Measurements from ENCODE around the gene FBRSL1.
"Not testable (repeated sequence)": the region's sequence is repeated elsewhere in the genome, so short reads cannot be mapped to it uniquely, and the experiment has no call there.

FBRSL1 gene

DNA sequence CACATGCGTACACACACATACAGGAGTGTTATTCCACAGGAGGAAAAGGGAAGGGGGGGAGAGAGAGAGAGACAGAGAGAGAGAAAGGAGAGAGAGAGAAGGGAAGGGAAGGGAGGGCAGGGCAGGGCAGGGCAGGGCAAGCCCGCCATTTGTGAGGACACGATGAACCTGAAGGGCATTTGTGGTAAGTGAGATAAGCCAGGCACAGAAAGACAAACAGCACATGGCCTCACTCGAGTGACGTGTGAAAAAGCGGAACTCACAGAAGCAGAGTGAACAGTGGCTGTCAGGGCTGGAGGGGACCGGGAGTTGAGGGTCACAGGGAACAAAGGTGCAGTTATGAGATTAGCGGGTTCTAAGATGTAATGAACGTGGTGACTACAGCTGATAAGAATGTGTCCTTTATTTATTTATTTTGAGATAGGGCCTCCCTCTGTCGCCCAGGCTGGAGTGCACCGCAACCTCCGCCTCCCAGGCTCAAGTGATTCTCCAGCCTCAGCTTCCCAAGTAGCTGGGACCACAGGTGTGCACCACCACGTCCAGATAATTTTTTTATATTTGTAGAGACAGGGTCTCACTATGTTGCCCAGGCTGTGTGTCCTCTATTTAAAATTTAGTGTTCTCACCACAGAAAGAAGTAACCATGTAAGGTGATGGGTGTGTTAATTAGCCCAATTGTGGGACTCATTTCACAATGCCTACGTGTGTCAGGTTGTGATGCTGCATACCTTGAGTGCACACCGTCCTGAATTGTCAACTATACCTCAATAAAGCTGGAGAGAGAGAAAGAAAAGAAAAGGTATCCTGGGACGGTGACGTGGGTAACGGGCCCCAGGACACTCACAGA lies 18.7 kb upstream of the FBRSL1 start:
- peak; percentile 29 for DNase-seq (ENCODE audit: low spot score)

DNA sequence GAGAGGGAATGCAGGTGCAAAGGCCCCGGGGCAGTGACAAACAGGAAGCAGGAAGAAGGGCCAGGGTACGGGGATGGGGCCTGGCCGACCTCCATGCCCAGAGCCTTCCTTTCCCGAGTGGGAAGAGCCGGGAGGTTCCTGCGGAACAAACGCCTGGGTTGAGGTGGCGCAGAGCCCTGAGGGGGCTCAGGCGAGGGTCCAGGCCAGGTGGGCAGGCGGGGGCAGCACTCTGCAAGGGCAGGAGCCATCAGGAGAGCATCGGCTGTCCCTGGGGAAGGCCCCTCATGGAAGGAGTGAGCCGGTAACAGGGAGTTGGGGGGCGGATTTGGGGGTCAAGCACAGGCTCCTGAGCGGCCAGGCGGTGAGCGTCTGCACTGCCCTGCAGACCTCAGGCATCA lies 18.1 kb upstream of the FBRSL1 start:
- no peak for DNase-seq (ENCODE audit: low spot score)

DNA sequence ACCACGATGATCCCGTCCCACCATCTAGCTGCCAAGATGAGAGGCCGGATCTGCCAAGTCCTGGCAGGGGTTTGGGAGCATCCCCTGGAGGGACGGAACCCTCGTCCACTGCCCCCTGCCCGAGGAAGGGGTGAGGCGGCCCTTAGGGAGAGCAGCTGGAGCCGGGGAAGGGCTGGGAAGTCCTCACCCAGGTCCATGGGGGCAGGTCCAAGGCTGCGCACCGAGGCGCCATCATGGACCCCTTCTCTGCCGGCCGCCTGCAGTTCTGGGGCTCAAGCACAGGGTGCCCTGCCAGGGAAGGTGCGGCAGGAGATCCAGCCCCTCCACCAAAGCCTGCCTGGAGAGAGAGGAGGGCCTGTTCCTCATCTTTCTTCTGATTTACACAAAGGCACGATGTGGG lies 17.6 kb upstream of the FBRSL1 start:
- DNase-seq (ENCODE audit: low spot score) = no peak

DNA sequence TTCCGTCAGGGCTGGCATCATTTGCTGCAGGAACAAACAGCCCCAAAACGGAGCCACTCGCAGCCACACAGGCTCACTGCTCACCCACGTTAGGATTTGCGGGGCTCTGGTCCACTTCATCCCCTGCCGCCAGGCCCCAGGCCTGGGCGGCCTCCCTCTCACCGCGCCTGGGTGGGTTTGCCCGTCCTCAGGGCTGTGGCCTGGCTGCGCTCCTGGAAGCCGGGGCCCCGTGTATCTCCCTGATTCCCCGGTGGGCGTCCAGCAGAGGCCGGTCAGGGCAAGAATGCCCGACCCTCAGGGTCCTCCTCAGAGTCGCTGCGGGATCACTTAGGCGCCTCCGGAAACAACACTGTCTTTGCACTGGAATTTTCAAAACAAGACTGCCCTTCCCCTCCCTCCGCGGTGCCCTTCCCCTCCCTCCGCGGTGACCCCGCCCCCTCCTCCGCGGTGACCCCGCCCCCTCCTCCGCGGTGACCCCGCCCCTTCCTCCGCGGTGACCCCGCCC lies 15.7 kb upstream of the FBRSL1 start:
- no peak for DNase-seq (ENCODE audit: low spot score)

DNA sequence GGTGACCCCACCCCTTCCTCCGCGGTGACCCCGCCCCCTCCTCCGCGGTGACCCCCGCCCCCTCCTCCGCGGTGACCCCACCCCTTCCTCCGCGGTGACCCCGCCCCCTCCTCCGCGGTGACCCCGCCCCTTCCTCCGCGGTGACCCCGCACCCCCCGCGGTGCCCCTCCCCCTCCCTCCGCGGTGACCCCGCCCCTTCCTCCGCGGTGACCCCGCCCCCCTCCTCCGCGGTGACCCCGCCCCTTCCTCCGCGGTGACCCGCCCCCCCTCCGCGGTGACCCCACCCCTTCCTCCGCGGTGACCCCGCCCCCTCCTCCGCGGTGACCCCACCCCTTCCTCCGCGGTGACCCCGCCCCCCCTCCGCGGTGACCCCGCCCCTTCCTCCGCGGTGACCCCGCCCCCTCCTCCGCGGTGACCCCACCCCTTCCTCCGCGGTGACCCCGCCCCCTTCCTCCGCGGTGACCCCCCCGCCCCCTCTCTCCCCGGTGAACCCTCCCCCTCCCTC lies 15.1 kb upstream of the FBRSL1 start:
- DNase-seq (ENCODE audit: low spot score) = not testable (repeated sequence)

DNA sequence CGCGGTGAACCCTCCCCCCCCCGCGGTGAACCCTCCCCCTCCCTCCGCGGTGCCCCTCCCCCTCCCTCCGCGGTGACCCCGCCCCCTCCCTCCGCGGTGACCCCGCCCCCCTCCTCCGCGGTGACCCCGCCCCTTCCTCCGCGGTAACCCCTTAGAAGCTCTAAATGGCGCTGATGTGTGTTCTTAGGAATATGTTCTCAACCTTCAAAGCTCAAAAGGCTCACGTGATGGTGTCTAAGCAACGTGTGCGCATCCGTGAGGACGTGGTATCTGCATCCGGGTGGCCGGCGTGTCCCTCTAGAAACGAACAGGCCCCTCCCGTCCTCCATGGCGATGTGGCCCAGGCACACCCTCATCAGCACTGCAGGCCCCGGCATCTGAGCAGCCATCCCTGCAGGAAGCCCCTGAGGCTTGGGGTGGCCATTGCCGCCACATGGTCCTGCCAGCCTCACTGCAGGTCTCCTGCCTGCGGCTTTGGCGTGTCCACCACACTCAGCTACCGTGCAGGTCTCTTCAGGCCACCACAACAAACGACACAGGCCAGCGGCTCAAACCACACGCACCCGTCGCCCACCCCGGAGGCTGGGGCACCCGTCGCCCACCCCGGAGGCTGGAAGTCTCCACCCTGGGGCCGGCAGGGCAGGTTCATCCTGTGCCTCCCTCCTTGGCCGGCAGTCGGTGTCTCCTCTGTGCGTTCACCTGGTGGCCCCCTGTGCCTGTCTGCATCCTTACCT lies 14.5 kb upstream of the FBRSL1 start:
- DNase-seq (ENCODE audit: low spot score) = no peak

DNA sequence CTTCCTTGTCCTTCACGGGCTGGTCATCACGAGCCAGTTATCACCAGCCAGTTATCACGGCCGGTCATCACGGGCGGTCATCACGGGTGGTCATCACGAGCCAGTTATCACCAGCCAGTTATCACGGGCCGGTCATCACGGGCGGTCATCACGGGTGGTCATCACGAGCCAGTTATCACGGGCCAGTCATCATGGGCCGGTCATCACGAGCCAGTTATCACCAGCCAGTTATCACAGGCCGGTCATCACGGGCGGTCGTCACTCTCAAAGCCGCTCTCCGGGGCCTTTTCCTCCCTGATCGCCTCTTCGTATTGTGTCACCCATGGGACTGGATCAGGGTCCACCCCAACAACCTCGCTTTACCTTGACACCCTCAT lies 13.9 kb upstream of the FBRSL1 start:
- no peak for DNase-seq (ENCODE audit: low spot score)

DNA sequence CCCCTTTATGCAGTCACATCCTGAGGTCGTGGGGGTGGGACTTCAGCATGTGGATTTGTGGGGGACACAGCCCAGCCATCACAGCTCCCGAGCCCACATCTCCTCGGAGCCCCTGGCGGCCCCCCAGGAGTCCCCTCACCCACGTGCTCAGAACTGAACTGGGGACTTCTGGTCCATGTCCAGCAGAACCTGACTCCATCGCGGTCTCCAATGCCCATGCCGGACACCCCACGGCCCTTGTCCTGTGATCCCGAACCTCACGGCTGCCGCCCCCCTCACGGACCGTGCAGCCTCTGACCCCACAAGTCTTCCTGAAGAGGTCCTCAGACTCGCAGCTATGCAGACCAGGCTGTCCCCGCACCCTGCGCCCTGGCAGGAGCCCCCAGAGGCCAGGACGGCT lies 13.5 kb upstream of the FBRSL1 start:
- DNase-seq (ENCODE audit: low spot score) = no peak

DNA sequence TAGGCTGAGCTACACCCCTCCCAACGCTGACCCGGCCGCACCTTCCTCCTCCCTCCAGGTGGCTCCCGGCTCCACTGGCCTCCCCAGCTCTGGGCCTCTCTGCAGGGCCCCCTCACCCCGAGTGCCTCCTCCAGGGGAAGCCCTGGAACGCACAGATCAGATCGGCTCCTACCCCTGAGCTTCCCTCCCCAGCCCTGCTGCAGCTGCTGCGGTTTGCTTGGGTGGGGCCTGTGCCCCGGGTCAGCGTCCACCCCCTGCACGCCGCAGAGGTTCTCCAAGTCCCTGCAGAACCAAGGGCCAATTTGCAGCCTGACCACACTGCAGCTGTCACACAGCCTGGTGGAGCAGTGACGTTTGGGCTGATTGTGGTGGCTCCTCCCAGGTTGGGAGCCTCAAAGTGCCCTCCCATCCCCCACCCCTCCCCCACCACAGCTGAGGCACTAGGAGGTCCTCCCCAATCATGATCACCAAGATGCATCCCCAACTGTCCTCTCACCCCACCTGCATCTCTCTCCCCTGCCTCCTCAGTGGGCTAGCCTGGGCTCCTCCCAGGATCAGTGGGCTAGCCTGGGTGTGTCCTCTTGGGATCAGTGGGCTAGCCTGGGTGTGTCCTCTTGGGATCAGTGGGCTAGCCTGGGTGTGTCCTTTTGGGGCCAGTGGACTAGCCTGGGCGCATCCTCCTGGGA lies 12.8 kb upstream of the FBRSL1 start:
- DNase-seq (ENCODE audit: low spot score) = no peak

DNA sequence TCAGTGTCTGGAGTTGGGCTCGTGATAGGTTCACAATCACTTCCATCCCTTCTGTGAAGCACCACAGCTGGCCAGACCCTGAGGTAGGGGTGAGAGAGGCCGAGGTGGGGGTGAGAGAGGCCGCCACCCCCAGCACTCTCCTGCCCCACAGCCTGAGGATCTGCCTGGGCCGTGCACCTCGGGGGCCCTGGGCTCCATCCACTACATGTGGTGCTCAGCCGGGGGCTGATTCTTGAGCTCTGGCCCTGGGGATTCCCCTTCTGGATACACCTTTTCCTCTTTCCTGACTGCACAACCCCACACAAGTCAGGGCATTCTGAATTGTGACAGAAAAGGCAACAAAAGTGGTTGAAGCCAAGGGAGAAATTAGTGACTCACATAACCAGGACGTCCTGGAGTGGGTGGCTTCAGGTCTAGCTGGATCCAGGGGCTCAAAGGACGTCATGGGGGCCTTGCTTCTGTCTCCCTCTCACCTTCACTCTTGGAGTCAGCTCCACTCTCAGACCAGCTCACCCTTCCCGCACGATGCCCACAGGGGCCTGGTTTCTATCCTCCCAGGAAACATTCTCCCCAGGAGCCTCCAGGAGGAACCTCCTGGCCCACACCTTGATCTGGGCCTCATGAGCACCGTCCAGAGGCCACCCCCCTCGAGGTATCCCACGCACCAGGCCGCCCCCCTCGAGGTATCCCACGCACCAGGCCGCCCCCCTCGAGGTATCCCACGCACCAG lies 12.1 kb upstream of the FBRSL1 start:
- DNase-seq (ENCODE audit: low spot score) = no peak

DNA sequence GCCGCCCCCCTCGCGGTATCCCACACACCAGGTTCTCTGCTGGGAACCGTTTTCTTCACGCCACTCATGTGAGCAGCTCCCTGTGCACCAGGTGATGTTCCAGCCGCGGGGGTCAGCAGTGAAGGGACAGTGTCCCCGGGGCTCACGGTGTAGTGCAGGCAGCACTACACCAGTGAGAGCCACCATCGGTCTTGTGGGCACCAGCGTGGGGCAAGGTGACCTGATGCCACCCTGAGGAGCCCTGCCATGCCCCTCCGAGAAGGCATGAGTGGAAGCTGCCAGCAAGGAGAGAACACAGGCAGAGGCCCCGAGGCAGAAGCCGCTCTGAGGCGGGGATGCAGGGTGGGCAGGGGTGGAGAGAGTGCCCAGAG lies 11.5 kb upstream of the FBRSL1 start:
- DNase-seq (ENCODE audit: low spot score) = no peak

DNA sequence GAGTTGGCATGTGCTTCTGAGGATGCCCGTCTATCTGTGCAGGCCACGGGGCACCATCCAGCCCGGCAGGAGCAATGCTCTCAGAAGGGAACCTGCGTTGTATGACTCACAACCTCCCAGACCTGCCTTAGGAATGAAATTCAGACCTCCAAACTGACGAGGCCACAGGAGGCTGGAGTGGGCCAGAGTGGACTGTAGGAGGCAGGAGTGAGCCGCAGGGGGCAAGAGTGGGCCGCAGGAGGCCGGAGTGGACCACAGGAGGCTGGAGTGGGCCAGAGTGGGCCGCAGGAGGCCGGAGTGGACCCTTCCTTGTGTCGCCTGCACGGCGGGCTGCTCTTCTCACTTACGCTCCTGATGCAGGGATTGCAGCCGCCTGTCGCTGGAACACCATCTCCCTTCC lies 11.1 kb upstream of the FBRSL1 start:
- DNase-seq (ENCODE audit: low spot score) = no peak

DNA sequence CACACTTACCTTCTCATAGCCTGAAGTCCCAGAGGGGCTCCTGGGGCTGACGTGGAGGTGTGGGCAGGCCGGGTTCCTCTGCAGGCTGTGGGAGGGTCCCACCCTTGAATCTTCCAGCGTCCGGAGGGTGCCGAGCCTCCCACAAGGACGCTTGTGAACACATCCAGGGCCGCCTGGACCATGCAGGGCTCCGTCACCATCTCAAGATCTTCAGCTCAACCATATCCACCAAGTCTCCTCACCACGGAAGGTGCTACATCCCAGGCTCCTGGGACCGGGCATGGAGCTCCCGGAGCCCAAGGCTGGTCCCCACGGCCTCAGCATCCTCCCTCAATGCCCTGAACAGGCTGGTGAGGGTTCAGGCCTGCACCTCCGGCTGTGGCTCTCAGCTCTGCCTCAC lies 10.7 kb upstream of the FBRSL1 start:
- no peak for DNase-seq (ENCODE audit: low spot score)

DNA sequence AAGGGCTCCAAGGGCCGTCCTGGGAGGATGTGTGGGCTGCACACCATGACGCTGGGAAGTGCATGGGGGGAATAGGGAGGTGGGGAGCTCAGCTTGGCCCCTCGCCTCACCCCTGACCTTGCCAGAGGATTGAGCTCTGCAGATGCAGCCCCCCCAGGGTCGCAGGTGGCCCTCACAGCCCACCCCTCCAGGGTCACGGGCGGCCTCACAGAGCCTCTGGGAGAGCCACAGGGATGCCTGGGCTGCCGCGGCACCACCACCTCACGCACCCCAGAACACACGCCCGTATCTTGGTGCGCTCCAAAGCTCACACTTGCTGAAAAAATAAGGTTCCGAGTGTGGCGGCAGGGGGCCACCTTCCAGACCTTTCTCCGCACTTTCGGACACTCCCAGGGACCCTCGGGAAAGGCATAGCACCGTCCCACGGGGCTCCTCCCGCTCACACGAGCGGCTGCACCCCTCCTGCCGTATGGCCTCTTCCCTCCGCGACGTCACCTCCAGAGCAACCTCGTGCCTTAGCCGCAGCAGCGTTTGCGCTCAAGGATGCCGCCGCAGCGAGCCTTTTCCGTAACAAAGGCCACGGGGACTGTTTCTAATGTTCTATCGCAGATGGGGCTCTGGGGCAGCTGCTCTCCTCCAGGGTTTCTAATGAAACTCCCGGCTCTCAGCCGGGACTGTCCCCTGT lies 9.9 kb upstream of the FBRSL1 start:
- no peak for DNase-seq (ENCODE audit: low spot score)

DNA sequence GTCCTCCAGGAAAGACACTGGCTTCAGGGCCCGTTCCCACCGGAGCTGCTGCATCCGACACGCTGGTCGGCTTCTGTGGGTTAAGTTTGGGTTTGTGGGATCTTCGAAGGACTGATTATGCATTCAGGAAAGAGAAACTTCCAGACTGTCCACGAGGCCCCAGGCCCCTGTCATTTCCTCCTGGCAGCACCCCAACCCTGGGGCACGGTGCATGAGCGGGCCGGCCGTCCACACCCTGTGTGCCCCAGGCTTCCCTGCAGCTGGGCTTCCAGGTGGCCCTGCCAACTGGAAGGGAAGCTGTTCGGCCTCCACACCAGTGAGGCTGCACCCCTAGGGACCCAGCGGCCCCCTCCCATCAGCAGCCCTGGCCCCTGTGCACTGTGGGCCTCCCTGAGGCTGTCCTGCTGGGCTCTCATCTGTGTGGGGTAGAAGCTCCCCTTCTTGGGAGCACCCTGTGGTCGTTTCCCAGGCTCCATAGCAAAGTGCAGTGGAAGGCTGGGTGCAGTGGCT lies 9.3 kb upstream of the FBRSL1 start:
- no peak for DNase-seq (ENCODE audit: low spot score)

DNA sequence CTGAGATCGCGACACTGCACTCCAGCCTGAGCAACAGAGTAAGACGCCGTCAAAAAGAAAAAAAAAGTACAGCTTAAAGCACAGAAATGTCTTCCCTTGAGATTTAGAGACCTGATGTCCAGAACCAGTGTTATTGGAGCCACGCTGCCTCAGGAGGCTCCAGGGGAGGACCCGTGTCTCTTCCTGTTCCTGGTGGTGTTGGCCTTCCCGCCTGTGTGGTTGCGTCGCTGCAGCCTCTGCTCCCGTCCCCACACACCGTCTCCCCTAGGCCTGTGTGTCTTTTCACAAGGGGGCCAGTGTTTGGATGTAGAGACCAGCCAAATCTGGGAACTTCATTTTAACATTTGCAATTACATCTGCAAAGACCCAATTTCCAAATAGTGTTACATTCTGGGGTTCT lies 8.6 kb upstream of the FBRSL1 start:
- DNase-seq (ENCODE audit: low spot score) = no peak

DNA sequence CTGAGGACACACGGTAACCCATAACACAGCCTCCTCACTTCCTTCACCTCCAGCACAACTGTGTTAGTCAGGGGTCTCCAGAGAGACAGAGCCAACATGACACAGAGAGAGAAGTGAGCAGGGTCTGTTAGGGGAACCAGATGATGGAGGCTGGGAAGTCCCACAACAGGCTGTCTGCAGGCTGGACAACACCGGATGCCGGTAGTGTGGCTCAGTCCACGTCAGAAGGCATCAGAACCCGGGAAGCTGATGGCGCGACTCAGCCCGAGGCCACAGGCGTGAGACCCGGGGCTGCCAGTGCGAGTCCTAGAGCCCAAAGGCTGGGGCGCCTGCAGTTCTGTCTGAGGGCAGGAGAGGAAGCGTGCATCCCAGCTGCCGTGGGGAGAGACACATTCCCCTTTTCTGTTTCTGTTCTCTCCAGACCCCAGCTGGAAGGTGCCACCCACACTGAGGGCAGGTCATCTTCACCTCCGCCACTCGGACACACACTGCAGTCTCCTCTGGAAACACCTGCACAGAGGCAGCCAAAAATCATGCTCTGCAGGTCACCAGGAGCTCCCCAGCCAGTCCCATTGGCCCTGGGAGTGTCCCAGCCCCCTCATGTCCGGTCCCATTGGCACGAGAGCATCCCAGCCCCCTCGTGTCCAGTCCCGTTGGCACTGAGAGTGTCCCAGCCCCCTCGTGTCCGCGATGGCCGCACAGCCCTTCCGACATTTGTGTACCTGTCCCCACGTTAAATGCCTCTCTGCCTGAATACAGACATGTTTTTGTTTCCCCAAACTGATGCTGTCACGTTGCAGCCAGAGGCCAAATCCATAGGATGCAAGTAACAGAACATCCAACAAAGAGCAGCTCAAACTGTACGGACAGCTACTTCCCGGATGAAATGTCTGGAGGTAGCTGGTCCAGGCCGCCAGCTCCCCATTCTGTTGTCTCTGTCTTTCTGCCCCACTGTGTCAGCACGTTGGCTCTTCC lies 7.9 kb upstream of the FBRSL1 start:
- no peak for DNase-seq (ENCODE audit: low spot score)

DNA sequence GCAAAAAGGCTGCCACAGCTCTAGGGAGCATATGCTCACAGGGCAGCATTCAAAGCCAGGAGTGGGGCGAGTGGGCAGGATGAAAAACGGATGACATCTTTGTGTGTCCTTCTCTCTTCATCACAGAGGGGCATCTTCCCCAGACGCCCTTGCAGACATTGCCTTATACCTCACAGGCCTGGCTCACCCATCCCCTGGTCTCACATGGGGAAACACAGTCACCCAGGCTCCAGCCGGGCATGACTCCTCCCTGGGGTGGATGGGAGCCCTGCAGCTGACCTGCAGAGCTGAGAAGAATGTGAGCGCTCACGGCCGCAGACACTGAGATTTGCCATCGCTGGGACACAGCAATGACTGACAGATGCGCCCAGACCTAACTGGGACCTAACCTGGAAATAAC lies 7.2 kb upstream of the FBRSL1 start:
- DNase-seq (ENCODE audit: low spot score) = no peak

DNA sequence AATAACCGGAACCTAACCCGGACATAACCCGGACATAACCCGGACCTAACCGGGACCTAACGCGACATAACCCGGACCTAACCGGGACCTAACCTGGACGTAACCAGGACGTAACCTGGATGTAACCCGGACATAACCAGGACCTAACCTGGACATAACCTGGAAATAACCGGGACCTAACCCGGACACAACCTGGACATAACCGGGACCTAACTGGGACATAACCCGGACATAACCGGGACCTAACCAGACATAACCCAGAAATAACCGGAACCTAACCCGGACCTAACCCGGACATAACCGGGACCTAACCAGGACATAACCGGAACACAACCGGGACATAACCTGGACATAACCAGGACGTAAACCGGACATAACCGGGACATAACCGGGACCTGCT lies 6.7 kb upstream of the FBRSL1 start:
- DNase-seq (ENCODE audit: low spot score) = no peak

DNA sequence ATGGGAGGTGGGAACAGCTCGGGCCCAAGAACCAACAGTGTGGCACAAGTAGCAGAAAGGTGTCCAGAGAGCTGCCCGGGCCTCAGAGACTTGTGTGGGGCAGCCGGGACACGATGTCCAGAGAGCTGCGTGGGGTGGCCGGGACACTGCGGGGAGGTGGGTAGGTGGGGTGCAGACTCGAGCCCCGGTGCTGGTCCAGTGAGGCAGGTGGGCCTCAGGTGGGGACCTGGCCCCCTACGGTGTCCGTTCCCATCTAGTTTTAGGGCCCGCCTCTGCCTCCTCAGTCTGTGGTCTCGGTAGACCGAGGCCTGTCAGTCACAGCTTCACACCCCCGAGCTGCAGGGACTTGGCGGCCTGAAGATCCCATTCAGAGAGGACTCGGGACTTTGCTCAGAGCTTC lies 6.3 kb upstream of the FBRSL1 start:
- no peak for DNase-seq (ENCODE audit: low spot score)

Data from hematopoietic multipotent progenitor cell treated with erythropoietin and hydrocortisone succinate and interleukin-3 and kit ligand, for 15 days (in vitro differentiated cells).